GM23338 (cell line): ENCODE measurements around the gene PDE10A. TPM values are rescaled to one million over a fixed set of nuclear protein-coding genes. Genes with fewer than 3 reads are reported as not detected.

ENCODE experiments used
- ATAC-seq: fragments of 200-7000 bp; cut with Tn5 transposase; 3 replicates; pipeline ENCODE4 v1.9.1; 2020
- DNase-seq: peaks from one replicate; pipeline ENCODE4 v3.0.0-alpha.2; 2015; ENCODE audit warnings: low spot score
- H2AFZ ChIP-seq: fragments of 200-600 bp; sonication (generic); 2 replicates; pipeline ENCODE4 v1.8.0; 2016; ENCODE audit warnings: antibody characterized with exemption, mild to moderate bottlenecking, moderate library complexity
- H3F3A ChIP-seq: fragments of 200-600 bp; sonication (generic); replicated peaks from 2 replicates; pipeline ENCODE4 v1.8.0; 2017; ENCODE audit warnings: antibody characterized with exemption, mixed run types, low read depth
- H3K27ac ChIP-seq: fragments of 200-600 bp; sonication (generic); 2 replicates; pipeline ENCODE4 v1.6.1; 2016; ENCODE audit warnings: low read depth
- H3K27me3 ChIP-seq: fragments of 200-600 bp; sonication (generic); 2 replicates; pipeline ENCODE4 v1.8.0; 2016; ENCODE audit warnings: mild to moderate bottlenecking, mixed run types, moderate library complexity; ENCODE audit not compliant: insufficient read depth
- H3K36me3 ChIP-seq: fragments of 200-600 bp; sonication (generic); 2 replicates; pipeline ENCODE4 v1.8.0; 2016; ENCODE audit warnings: mild to moderate bottlenecking; ENCODE audit not compliant: insufficient read depth
- H3K4me1 ChIP-seq: fragments of 200-600 bp; sonication (generic); 2 replicates; pipeline ENCODE4 v1.8.0; 2016; ENCODE audit warnings: mild to moderate bottlenecking, moderate library complexity; ENCODE audit not compliant: insufficient read depth
- H3K4me2 ChIP-seq: fragments of 200-600 bp; sonication (generic); 2 replicates; pipeline ENCODE4 v1.7.1; 2017; ENCODE audit warnings: mixed run types
- H3K4me3 ChIP-seq: fragments of 200-600 bp; sonication (generic); 2 replicates; pipeline ENCODE4 v1.6.1; 2016; ENCODE audit warnings: mixed run types
- H3K79me2 ChIP-seq: fragments of 200-600 bp; sonication (generic); replicated peaks from 2 replicates; pipeline ENCODE4 v1.8.0; 2017; ENCODE audit warnings: mild to moderate bottlenecking; ENCODE audit not compliant: insufficient read depth
- H3K9me2 ChIP-seq: fragments of 200-600 bp; sonication (generic); 2 replicates; pipeline ENCODE4 v1.8.0; 2017; ENCODE audit not compliant: insufficient read depth
- H4K20me1 ChIP-seq: fragments of 200-600 bp; sonication (generic); replicated peaks from 2 replicates; pipeline ENCODE4 v1.8.0; 2017; ENCODE audit warnings: mild to moderate bottlenecking; ENCODE audit not compliant: insufficient read depth
- H3K27ac Mint-ChIP-seq: 2 replicates; pipeline ENCODE4 v1.8.0; 2020; ENCODE audit warnings: inconsistent platforms, mild to moderate bottlenecking, moderate library complexity, mixed read lengths
- H3K27me3 Mint-ChIP-seq: 3 replicates; pipeline ENCODE4 v1.8.0; 2022; ENCODE audit warnings: low read depth, mild to moderate bottlenecking, moderate library complexity, mixed read lengths, inconsistent platforms; ENCODE audit not compliant: insufficient read depth, poor library complexity
- H3K36me3 Mint-ChIP-seq: 3 replicates; pipeline ENCODE4 v1.8.0; 2021; ENCODE audit warnings: low read depth, mild to moderate bottlenecking, inconsistent platforms, moderate library complexity, mixed read lengths
- H3K4me1 Mint-ChIP-seq: 3 replicates; pipeline ENCODE4 v1.8.0; 2020; ENCODE audit warnings: mild to moderate bottlenecking, inconsistent platforms, mixed read lengths
- H3K4me3 Mint-ChIP-seq: 3 replicates; pipeline ENCODE4 v1.8.0; 2021; ENCODE audit warnings: moderate library complexity, mild to moderate bottlenecking, inconsistent platforms, mixed read lengths
- H3K9me3 Mint-ChIP-seq: 3 replicates; pipeline ENCODE4 v1.8.0; 2020; ENCODE audit warnings: moderate library complexity, mild to moderate bottlenecking, inconsistent platforms, mixed read lengths
- CREB1 ChIP-seq: fragments of 250-450 bp; sonication (Bioruptor Pico); IDR thresholded peaks from 2 replicates; pipeline ENCODE4 v1.5.0; 2020; ENCODE audit warnings: low read depth, mild to moderate bottlenecking, moderate library complexity
- CTCF ChIP-seq, 2 experiments: fragments of 200-600 bp in 1 of 2; sonication (generic) in 1 of 2; conservative IDR thresholded peaks; 2 replicates each; pipeline versions ENCODE4 v1.5.1 to v1.6.1; 2016 to 2017; ENCODE audit warnings: antibody characterized with exemption in 2 of 2, low read depth in 2 of 2, mild to moderate bottlenecking in 2 of 2, moderate library complexity in 1 of 2
- ETS1 ChIP-seq: IDR thresholded peaks from 2 replicates; pipeline ENCODE4 v1.6.1; 2016; ENCODE audit warnings: antibody characterized with exemption
- EZH2 ChIP-seq: fragments of 200-600 bp; sonication (generic); IDR thresholded peaks from one replicate; pipeline ENCODE4 v1.8.0; 2017; ENCODE audit warnings: antibody characterized with exemption, mild to moderate bottlenecking, low read depth; ENCODE audit not compliant: unreplicated experiment
- EZH2phosphoT487 ChIP-seq: fragments of 200-600 bp; sonication (generic); IDR thresholded peaks from one replicate; pipeline ENCODE4 v1.8.1; 2018; ENCODE audit warnings: antibody characterized with exemption; ENCODE audit not compliant: unreplicated experiment
- JUNB ChIP-seq: IDR thresholded peaks from one replicate; pipeline ENCODE4 v1.6.1; 2016; ENCODE audit warnings: antibody characterized with exemption; ENCODE audit not compliant: unreplicated experiment
- NANOG ChIP-seq: IDR thresholded peaks from 2 replicates; pipeline ENCODE4 v1.6.1; 2016; ENCODE audit warnings: antibody characterized with exemption, borderline replicate concordance
- POLR2AphosphoS5 ChIP-seq: IDR thresholded peaks from 2 replicates; pipeline ENCODE4 v1.6.1; 2016; ENCODE audit warnings: antibody characterized with exemption, low read depth
- REST ChIP-seq: IDR thresholded peaks from one replicate; pipeline ENCODE4 v1.6.1; 2018; ENCODE audit warnings: antibody characterized with exemption; ENCODE audit not compliant: unreplicated experiment
- STAT1 ChIP-seq: IDR thresholded peaks from one replicate; pipeline ENCODE4 v1.6.1; 2016; ENCODE audit warnings: antibody characterized with exemption; ENCODE audit not compliant: unreplicated experiment
- ZNF114 ChIP-seq: fragments of 250-450 bp; sonication (Bioruptor Pico); IDR thresholded peaks from 2 replicates; pipeline ENCODE4 v1.5.0; 2020; ENCODE audit warnings: mild to moderate bottlenecking, moderate library complexity
- ZNF331 ChIP-seq: fragments of 250-450 bp; sonication (Bioruptor Pico); IDR thresholded peaks from 2 replicates; pipeline ENCODE4 v1.5.0; 2020; ENCODE audit warnings: low read depth, mild to moderate bottlenecking, moderate library complexity
- ZNF462 ChIP-seq: fragments of 250-450 bp; sonication (Bioruptor Pico); IDR thresholded peaks from 2 replicates; pipeline ENCODE4 v1.5.0; 2020; ENCODE audit warnings: mild to moderate bottlenecking, moderate library complexity
- polyA plus RNA-seq: library from polyadenylated mRNA; unstranded; fragments of >200 nt; fragmentation: Nextera tagmentation; extraction: Ambion mirVana; gene quantifications from 2 replicates; pipeline ENCODE4 v1.2.1, GENCODE V29; 2016
- total RNA-seq: library from RNA; depleted of rRNA; stranded (reverse); fragments of >200 nt; shearing (Covaris generic); gene quantifications from 2 replicates; pipeline ENCODE4 v1.2.3, GENCODE V29; 2014

Gene PDE10A
- total and polyA plus RNA-seq, 2 experiments from 2014 or later = 0.50 to 3.9 TPM

GRCh38 chr6:165581678-165582077 lies 81.4 kb downstream of the PDE10A start:
- Mint-ChIP-seq H3K9me3 (no peaks in the 10 kb centered on the region), H3K4me3 (no peak overlapping the region), H3K36me3 (0 out of 3 replicates have a peak, but pooled peaks cover 5% of the 10 kb centered on the region), H3K27me3 (peaks cover 2% of the 10 kb centered on the region), H3K4me1 (peaks cover 6% of the 10 kb centered on the region), H3K27ac (no peak overlapping the region)
- Histone ChIP-seq H3K36me3 (no peaks in the 10 kb centered on the region), H3F3A (no peaks in the 10 kb centered on the region), H4K20me1 (no peaks in the 10 kb centered on the region), H3K4me3 (no peak overlapping the region), H3K79me2 (no peaks in the 10 kb centered on the region), H3K4me2 (no peak overlapping the region), H3K27me3 (no peaks in the 10 kb centered on the region), H3K27ac (no peak overlapping the region), H3K9me2 (peaks cover 10% of the 10 kb centered on the region), H3K4me1 (no peaks in the 10 kb centered on the region), H2AFZ (no peak overlapping the region)
- no peak for TF ChIP-seq CREB1
- no peak for TF ChIP-seq STAT1
- no peak for TF ChIP-seq ZNF462 (CRISPR knock-in tag)
- TF ChIP-seq ETS1 = no peak
- TF ChIP-seq NANOG = no peak
- no peak for TF ChIP-seq ZNF114 (CRISPR knock-in tag)
- TF ChIP-seq EZH2 = no peak
- no peak for TF ChIP-seq CTCF (conservative IDR thresholded peaks at IDR 0.05; ENCODE audit: low read depth in 2 of 2)
- TF ChIP-seq ZNF331 (CRISPR knock-in tag) = no peak
- TF ChIP-seq EZH2phosphoT487 = no peak
- TF ChIP-seq JUNB = no peak
- TF ChIP-seq POLR2AphosphoS5 = no peak
- TF ChIP-seq REST = no peak
- ATAC-seq (no peak), DNase-seq (no peak)
